ENCODE measurements around the gene COL25A1.
"Not testable (repeated sequence)": the region's sequence is repeated elsewhere in the genome, so short reads cannot be mapped to it uniquely, and the experiment has no call there.

COL25A1 gene

DNA sequence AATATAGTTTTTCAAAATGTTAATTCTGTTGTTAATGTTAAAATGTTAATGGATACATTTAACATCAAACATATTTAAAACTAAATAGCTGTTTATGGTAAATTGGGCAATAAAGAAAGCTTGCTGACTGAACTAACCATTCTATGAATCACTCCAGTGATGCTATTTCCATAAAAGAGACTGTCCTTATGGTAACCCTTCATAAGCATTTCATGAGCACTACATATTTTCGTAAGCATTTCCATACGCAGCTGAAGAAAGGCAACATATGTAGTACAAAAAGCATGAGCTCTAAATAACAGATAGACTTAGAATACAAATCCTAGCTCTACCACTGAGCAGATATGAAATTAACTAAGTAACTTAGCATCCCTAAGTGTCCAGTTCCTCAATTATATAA, 188.9 kb downstream of the COL25A1 start:
- DNase-seq: no peak

DNA sequence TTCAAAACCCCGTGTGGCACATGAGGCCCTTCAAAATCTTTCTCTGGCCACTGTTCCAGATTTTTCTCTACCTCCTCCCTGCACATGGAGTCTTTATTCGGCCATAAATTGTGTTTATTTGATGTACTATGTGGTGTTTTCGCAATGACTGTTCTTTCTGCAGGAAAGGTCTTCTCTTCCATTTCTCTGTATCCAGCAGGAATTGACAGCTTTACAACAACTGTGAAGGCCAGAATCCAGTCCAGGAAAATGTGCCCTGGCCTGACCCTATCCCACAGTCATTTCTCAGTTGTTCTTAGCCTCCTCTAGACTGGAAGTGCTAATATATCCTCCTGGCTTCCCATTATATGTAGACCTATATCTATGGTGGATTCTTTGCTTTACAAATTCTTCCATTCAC, 191.4 kb downstream of the COL25A1 start:
- DNase-seq: no peak

DNA sequence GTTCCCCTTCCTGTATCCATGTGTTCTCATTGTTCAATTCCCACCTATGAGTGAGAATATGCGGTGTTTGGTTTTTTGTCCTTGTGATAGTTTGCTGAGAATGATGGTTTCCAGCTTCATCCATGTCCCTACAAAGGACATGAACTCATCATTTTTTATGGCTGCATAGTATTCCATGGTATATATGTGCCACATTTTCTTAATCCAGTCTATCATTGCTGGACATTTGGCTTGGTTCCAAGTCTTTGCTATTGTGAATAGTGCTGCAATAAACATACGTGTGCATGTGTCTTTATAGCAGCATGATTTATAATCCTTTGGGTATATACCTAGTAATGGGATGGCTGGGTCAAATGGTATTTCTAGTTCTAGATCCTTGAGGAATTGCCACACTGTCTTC, 194.2 kb downstream of the COL25A1 start:
- not testable (repeated sequence) for DNase-seq

DNA sequence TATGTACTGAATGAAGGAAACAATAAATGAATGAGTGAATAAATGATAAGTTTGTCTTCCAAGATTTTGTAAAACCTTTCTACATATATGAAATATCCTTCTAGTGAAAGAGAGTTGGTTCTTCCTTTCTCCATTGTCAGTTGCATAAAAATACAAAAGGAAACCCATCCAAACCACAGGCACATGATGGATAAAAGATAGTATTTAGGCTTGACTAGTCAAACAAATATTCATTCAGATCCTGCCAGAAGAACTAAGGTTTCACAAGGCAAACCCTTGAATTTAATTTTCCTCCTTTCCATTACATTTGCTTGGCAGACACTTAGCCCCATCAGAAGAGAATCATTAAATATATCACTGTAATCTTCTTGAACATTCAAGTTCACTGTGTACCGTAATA, 208.4 kb downstream of the COL25A1 start:
- no peak for DNase-seq

DNA sequence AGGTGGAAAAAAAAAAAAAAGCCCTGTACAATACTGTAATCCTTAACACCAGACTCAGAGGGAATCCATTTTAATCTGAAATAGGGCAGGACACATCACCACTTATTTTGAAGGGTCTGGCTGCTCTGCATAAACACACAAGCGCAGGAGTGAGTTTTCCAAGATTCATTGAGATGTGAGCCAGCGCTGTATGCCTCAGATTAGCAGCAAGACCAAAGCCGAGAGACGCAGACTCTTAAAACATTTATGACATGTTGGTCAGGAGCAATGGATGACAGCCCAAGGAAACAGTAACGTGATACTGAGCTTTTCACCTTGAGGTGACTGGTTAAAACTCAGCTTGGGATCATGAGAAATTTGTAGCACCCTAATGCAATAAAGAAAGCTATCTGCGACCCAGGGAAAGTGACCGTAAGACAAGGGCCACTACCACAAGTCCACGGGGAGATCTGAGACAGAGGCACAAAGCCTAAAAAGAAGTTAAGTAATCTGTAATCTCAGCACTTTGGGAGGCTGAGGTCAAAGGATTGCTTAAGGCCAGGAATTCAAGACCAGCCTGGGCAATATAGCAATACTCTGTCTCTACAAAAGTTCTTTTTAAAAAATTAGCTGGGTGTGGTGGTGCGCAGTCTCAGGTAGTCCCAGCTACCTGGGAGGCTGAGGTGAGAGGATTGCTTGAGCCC, 210.6 kb downstream of the COL25A1 start:
- no peak for DNase-seq

DNA sequence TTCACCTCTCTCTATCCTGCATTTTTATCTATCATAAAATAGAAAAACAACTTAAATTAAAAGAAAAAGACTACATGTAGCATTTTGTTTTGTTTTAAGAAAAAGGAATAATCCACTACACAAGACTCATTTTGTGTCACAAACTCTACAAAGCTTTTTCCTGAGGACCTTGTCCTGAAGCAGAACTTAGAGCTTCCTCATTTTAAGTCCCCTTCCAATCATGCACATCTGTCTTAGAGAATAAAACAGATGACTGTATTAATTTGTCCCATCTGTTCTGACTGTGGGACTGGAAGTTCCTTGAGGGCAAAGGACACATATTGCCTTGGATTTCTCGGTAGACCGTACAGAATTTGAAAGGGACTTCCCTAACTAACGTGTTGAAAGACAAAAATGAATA, 218.5 kb downstream of the COL25A1 start:
- DNase-seq: no peak

DNA sequence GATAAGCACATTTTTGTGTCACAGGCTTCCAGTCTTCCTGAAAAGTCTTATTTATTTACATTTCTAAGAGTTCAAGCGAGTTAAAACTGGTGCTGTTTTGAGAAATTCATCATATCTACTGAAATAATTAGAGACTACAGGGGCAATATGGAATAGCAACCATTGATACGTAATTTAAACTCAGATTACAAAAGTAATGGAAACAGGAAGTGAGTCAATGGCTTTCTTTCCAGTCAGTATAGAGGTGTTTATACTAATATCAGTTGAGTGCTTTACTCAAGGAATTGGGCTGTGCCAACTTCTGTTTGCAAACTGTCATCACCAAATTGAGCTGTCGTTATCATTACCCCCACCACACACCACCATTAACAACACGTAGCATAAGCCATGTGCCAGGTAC, 222.7 kb downstream of the COL25A1 start:
- no peak for DNase-seq

DNA sequence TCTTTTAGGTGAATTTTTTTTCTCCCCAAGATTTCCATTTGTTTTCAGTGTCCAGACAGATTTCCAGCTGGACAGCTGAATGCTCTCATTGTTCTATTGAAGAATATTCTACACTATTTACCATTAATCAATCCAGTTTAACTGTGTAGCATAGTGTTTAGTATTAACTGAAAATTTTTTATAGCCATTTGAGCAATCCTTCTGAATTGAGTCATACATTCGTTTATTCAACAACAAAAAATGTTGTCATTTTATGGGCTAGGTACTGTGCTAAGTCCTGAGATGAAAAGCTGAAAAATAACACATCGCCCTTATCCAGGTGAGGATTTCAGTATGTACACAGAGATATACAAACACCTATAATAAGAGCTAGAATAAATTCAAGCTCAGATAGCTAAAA, 223.3 kb downstream of the COL25A1 start:
- no peak for DNase-seq

DNA sequence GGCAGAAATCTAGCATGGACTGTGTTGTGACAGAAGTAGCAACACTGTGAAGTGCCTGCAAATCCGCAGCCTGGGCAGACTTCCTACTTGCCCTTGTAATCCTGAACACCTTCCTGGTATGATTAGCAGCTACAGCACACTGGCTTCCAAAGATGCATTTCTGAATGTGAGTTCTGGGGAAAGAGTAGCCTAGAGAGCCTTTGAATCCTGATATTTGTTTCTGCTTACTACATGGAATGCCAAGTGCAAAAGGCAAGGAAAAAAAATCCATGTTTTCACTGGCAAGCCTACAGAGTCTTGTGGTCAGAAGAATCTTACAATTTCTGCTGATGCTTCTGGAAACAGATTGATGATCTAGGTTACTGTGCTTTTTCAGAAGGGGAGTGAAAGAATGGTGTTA, 223.7 kb downstream of the COL25A1 start:
- no peak for DNase-seq

DNA sequence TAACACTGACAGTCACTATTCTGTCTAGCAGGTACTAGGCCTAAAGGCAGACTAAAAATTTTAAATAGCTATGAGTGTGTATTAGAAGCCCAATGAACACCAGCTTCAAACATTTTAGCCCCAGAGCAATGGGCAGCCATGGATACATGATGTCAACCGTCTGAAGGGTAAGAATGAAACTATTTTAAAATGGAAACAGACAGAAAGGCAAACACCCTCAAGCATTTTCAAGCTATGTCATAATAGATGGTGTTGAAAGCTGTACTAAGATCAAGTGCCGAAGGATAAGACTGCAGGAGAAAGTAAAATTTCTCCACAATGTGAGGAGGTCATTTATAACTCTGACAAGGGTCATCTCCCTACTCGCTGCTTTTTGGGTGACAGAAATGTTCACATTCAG, 225.0 kb downstream of the COL25A1 start:
- no peak for DNase-seq

DNA sequence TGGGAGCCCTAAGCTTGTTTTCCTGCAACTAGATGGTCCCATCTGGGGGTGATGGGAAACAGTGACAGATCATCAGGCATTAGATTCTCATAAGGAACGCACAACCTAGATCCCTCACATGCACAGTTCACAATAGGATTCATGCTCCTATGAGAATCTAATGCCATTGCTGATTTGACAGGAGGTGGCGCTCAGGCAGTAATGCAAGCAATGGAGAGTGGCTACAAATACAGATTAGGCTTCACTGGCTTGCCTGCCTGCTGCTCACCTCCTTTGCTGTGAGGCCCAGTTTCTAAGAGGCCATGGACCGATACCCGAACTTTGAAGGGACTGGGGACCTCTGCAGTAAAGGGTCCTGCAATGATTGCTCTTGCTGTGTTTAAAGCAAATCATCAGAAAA, 225.7 kb downstream of the COL25A1 start:
- DNase-seq: not testable (repeated sequence)

DNA sequence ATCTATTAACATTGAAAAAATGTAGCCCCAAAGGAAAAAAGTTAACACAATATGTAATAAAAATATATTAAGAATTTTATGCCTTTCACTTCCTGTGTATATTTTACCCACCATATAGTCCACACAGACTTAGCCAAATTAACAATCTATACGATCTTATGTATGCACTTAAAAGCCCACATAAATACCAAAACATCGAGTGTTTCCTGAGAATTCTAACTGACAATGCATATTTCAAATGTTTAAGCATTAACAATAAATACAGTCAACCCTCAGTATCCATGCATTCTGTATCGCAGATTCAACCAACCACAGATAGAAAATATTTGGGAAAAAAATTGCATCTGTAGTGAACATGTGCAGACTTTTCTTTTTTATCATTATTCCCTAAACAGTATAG, 226.8 kb downstream of the COL25A1 start:
- DNase-seq: no peak

DNA sequence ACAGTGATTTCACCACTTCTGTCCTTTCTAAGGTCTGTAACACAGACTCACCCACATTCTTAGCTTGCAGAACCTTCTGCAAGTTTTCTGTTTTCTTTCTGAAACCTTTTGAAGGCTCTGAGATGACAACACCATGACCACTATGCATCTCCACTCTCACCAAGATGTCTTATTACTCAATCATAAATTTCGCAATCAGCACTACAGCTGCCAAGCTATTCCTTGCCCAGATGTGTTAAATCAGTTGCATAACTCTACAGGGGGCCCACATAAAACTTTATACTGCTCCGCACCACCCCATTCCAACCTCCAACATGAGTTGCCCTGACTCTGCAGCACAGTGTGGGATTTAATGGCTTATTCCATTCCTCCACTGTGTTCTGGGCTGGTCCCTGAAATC, 229.9 kb downstream of the COL25A1 start:
- no peak for DNase-seq

DNA sequence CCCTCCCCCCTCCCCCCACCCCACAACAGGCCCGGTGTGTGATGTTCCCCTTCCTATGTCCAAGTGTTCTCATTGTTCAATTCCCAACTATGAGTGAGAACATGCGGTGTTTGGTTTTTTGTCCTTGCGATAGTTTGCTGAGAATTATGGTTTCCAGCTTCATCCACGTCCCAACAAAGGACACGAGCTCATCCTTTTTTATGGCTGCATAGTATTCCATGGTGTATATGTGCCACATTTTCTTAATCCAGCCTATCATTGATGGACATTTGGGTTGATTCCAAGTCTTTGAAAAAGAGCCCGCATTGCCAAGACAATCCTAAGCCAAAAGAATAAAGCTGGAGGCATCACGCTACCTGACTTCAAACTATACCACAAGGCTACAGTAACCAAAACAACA, 231.8 kb downstream of the COL25A1 start:
- not testable (repeated sequence) for DNase-seq

DNA sequence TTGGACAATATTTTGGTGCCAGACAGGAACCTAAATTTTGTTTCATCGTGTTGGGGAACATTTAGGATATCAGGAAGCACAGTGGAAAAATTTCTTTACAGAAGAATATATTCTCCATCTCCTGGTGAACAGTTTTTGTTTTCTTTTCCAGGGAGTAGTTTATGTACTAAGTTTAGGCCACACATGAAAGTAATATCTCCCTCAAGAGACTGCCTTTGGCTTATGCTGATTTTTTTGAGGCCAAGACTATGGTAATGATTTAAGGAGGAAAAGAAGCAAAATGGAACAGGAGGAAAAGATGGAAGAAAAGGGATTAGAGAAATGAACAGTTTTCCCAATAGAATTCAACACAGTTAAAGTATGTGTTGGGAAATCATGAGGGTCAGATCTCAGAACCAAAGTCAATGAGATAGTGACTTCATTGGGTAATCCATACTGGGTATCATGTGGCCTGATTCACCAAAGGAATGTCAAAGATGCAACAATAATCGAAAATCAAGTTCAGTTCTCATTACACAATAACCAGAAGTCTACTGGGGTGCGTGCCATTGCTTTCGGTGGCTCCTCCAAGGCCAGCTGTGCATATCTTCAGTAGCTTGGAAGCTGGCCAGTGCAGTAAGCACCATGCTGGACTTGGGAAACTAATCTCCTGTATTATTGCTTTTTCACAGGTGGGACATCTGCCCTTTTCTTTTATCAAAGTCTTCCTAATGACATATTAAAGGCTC, 234.8 kb downstream of the COL25A1 start:
- DNase-seq: no peak

DNA sequence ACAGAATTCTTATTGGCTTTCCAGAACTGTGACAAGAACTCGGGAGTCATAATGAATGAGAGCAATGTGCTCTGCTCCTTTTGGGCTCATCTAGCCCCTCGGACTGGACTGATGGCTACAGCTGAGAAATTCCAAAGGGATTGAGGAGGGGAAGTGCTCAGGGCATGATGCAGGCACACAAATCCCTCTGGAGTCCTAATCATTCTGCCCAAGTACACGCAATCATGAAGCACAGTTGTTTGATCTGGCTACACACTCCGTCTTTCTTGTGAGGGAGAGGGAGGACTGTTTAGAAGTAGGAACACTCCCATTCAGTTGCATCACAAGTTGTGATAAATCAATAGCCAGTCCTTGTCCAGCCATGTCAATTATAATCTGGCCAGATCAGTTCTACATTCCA, 237.5 kb downstream of the COL25A1 start:
- DNase-seq: no peak

DNA sequence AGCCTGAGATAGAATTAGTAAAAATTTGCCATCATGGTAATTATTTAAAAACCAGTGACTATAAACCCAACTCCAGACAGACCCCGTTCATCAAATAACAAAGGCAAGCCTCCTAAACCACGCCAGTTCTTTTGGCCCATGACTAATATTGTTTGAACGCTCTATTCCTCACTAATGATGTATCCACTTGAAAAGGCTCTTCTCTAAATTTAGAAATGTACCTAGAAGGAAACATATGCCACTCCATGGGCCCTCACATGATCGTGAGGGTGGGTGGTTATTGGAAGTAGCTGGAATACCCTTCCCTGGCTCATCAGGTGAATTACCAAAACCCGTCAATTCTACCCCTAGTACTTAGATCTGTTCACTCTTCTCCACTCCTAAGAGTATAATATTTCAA, 249.2 kb downstream of the COL25A1 start:
- no peak for DNase-seq

DNA sequence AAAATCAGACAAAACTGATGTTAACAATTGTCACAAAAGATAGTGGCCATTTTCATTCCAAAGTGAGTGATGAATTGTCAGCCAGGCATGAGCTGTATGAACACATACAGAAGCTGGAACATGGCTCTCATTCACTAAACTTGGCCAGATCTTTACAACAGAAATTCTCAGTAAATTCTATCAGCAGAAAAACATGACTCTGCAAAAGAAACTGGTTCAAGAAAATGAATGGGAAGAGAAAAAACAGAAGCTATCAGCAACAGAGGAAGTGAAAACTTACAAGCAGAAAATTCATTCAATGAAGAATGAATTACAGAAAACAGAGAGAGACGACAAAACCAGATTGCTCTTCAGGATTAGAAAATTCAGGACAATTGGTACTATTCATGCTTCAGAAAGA, 249.6 kb downstream of the COL25A1 start:
- no peak for DNase-seq

DNA sequence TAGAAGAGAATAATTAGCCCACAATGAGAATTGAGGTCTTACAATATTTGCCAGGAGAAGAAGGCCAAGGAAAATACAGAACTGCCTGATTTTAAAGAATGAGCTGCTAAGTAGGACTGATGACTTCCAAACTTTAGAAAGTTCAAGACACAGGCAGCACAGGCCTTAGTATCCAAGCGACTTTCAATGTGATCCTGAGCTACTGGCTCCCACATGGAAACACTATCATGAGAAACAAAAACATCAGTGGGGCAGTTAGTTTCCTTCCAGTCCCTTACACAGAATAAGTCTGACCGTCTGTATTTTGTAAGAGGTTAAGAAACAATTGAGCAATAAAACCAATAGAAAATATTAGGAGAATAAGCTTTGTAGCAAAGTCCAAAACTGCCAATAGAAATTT, 251.4 kb downstream of the COL25A1 start:
- DNase-seq: no peak

DNA sequence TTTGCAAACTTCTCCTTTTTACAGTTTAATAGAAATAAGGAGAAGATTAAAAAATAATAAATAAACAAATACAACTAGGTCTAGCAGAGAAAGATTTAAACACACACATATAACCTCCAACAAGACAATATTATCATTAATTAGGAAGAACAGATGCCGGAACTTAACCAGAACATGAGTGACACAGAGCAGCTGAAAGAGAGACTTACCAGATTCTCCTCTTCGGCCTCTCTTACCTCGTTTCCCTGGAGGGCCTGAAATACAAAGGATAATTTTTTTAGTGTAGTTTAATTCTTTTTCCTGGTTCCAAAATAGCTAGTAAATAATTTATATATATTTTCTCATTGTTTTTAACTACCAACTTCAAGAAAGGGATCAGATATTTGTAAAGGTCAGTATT, 252.5 kb downstream of the COL25A1 start:
- DNase-seq: no peak

DNA sequence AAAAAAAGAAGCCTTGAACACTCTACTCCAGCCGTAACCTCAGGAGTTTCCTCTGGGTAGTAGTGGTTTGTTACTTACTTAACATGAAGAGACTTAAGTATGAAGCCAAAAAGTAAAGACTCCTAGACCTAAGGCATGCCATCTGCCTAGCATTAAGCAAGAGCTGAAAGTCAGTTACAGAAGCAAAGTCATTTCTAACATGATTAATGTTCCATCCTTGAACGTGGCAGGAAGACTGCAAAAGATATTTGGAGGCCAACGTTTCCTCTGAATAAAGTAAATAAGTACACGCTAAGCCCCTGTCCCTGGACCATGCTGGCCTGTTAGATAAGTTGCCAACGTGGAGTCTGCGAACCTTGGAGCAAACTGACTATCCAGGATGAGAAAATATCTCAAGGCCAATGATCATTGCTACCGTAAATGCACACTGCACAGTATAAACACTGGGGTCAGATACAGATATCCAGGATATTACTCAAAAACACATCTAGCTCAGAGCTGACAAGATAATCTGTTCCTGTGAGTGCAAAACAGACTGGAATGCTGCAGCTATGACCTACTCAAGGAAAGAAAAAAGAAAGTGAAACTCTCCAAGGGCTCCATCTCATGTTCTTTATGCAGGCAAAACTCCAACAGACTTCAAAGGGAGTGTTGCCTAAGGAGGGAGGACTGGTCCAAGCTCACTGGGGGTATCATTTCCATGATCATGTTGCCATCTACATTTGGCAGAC, 255.8 kb downstream of the COL25A1 start:
- no peak for DNase-seq

DNA sequence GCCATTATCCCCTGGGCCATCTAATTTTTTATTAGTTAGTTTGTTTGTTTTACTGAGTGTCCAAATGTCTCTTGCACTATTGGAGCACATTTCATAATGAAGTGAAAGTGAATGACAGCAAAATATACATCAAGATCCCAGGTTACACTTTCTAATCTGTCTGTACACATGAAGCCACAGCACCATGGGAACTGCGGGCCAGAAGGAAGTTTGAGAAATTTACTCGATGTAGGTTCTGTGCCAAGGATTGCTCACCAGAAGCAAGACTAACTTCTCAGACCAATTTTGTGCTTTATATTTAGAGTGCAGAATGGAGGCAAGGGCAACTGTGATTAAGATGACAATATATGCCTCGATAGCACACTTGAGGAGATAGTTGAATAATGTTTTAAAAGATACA, 258.0 kb downstream of the COL25A1 start:
- no peak for DNase-seq

DNA sequence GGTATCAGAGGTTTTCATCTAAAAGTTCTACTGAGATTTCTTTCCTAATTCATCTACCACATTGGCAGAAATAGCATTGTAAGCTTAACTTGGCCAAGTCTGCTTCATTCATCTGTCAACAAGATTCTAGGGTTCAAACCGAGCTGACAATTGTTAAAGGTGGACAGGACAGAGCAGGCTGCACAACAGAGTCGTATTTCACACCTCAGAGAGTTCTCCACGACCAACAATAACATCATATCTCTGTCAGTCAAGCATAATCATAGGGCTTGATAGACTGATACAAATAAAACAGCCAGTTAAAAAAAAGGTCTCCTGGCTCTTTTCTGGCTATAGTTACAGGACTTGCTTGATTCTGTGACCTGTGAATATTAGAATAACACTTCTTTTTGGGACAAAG, 259.2 kb downstream of the COL25A1 start:
- DNase-seq: no peak
